Stimulated activated CD8-positive, alpha-beta memory T cell treated with anti-CD3 and anti-CD28 coated beads, Interleukin-15, amount 100 ng/mL, for 4 hours (primary cell): ENCODE measurements around the gene OOSP3.
"Not testable (repeated sequence)": the region's sequence is repeated elsewhere in the genome, so short reads cannot be mapped to it uniquely, and the experiment has no call there.

Experiments
- DNase-seq, 2 donors: peaks; one replicate each; pipeline ENCODE4 v3.0.0-alpha.2; 2020; ENCODE audit warnings: low read depth in 2 of 2

Gene OOSP3

DNA sequence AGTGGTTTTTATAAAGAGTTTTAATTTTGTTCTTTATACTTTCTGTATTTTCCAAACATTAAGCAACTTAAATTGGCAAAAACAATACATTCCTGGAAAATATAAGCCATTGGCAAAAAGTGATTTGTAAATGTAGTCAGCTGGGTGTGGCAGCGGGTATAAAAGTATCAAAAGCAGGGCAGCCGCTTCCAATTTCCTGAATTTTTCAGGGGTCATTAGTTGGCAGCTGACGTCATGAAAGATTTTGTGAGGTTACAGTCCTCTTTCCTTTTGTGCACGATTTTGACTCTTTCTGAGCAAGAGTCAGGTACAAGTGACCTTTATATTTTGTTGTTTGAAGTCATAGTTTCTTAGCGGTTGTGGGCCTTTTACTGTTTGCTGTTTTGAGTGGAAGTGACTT, at the start of gene OOSP3:
TSS of gene OOSP3 (plus strand) at position 208 of the 400 bp plus-strand sequence. CDS start at position 235, 27 bp downstream.
- DNase-seq = no peak

DNA sequence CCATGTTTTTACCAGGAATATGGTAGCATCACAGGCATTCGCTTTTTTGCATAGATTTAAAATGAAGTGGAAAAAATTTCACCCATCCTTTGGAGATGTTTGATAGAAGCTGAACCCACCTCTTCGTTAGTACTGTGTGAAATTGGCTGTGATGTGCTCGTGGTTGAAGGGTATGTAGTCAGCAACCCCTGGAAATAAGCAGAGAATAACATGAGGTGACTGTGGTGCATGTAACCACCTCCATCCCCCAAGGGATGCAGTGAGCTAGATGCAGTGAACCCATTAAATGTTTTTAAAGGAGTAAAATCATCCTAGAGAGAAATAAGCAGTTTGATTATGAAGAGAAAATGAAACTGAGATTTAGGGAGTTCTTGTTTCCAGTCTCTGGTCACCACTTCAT, 49.2 kb upstream of the OOSP3 start:
- no peak for DNase-seq

GRCh38 chr11:59833602-59834001, 45.0 kb upstream of the OOSP3 start:
- no peak for DNase-seq

- no peak for DNase-seq
Observed at GRCh38 chr11:59839615-59840014, 39.0 kb upstream of the OOSP3 start.

DNA sequence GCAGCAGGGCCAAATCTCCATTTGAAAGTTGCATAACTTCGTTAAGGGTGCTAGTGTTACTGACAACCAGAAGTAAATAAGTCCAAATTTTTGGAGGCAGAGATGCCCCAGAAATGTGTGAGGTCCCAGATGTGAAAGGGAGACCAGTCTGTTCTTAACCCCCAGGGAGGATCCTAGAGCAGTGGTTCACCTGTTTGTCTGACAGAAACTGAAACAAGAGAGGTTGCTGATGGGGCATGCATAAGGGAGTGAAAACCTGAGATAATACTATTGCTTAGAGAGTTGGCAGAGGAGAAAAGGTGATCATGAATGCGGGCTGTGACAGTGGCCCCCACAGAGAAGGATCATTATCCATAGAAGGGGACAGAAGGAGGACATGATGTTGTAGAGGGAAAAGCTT, 37.1 kb upstream of the OOSP3 start:
- no peak for DNase-seq

GRCh38 chr11:59842316-59842715, 36.3 kb upstream of the OOSP3 start:
- DNase-seq = no peak

DNA sequence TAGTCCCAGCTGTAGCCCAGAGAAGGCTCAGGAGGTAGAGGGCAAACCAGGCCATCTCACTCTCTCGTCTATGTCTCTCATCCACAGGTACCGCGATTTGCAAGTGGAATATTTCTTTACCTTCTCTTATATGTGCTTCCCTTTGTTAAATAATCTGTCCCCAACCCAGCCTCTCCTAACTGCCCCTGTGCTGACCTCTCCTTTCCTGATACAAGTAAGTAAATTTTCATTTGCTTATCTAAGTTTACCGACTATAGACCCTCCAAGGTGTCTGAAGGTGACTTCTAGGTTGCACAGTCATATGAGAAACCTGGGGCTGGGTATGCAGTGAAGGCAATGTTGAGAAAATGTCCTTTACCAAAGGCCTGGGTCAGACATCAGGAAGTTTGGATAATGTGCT, 33.2 kb upstream of the OOSP3 start, which contains the start of gene CBLIF:
TSS of gene CBLIF (minus strand) at position 101 of the 400 bp plus-strand sequence. CDS start at position 55, 46 bp downstream.
- no peak for DNase-seq

DNA sequence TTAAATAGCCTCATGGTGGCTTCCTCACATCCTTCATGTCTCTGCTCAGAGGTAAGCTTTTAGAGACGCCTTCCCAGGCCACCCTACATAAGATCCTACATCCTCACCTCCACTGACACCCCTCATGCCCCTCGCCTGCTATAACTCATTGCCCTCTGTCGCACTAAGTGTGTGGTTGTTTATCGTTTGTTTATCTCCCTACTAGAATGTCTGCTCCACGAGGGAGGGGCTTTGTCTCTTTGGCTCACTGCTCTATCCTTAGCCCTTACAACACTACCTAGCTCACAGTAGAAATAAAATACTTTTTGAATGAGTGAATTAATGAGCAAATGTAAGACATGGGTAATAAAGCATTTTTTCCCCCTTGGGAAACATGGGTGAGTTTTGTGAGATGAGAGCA, 32.0 kb upstream of the OOSP3 start:
- no peak for DNase-seq

DNA sequence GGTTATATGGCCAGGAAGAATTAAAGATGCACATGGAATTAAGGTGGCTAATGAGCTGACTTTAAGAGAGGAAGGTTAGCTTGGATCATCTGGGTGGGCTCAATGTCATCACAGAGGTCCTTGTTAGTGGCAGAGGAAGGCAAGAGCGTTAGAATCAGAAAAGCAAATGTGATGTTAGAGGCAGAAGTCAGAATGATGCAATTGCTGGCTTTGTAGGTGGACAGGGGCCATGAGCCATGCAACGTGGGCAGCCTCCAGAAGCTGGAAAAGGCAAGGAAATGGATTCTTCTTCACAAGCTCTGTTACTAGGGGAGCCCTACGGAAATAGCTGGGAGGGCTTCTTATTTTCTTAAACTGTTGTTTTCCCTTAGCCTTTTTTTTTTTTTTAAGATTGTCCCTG, 31.0 kb upstream of the OOSP3 start:
- no peak for DNase-seq

- DNase-seq = not testable (repeated sequence)
Observed at GRCh38 chr11:59848439-59848838, 30.1 kb upstream of the OOSP3 start.

DNA sequence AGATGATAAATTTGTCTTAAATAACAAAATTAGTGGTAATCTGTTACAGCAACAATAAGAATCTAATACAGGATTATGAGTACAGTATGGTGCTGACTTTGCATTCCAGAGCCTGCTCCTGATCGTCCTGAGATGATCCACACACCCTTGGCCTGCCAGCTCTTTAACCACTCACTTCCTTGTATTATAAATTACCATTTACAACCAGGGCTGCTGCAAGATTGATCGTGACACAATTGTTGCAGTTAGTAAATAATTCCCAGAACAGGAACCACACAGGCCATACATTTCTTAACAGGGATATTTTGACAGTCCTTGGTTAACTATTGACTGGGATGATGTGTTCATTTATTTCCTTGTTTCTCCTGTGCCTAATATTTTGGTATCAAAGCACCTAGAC, 29.5 kb upstream of the OOSP3 start:
- DNase-seq = no peak

- DNase-seq = not testable (repeated sequence)
Observed at GRCh38 chr11:59849551-59849950, 29.0 kb upstream of the OOSP3 start.

GRCh38 chr11:59851416-59851815, 27.2 kb upstream of the OOSP3 start:
- DNase-seq = not testable (repeated sequence)

GRCh38 chr11:59854871-59855270, 23.7 kb upstream of the OOSP3 start:
- no peak for DNase-seq

GRCh38 chr11:59857439-59858434, 20.8 kb upstream of the OOSP3 start:
- peak in 1 of 2 donors; percentile 9 for DNase-seq

DNA sequence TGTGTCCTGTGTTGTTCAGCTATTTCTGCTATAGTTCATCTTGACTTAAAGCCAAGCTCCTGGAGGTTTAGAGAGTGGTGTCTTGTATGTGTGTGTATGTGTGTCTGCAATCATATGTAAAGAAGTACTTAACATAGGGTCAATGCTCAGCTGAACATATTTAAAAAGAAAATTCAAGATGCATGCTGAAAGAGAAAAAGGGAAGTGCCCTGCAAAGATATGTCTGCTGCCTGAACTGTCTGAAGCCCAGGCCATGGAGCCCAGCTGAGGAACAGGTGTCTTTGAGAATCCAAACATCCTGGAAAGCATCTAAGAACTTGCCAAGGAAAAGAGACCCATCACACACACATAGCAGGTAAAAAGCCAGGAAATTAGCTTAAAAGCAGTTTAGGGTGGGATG, 18.9 kb upstream of the OOSP3 start:
- DNase-seq = no peak

DNA sequence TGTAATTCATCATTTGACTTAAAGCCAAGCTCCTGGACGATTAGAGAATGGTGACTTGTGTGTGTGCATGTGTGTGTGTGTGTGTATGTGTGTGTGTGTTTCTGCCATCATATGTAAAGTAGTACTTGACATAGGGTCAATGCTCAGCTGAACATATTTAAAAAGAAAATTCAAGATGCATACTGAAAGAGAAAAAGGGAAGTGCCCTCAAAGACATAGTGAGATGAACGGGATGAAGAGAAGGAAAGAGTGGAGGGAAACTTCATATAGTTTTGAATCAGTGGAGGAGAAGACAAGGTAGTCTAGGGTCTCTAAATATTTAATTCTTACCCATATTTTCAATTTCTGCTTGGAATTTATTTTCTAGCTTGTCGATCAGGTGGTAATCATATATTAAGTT, 16.3 kb upstream of the OOSP3 start:
- no peak for DNase-seq

DNA sequence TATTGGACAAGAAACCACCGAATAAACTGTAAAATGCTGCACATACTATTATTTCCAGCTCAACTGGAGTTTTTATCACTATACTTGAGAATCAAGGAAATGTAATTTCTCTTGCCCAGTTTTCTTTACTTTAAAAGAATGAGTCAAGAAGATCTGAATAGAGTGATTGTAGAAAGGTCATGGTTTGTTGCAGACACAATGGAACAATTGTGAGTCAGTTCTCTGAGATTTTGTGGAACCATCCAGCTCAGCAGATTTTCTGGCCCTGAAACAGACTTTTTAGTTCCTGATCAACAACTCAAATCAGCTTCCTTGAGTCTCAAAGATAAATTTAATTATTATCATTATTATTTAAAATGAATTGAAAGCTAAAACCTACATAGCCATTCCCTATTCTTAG, 13.6 kb upstream of the OOSP3 start:
- DNase-seq = no peak

DNA sequence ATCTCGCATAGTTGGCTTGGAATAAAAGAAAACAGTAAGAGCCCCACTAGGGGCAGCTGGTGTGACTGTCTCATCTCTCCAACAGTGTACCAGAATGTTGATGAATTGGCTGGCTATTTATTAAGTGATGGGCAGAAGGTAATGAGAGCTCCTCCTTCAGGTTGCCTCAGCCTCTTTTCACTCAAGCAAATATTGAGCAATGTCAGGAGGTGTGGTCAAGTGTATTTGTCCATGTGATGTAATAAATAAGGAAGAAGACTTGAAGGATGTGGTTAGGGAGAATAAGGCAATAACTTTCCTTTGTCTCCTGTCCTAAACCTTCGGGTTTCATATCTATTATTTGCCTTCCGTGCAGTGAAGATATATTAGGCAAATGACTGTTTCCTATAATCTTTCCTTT, 12.2 kb upstream of the OOSP3 start, which contains the start of gene TCN1:
TSS of gene TCN1 (minus strand) at position 91 of the 400 bp plus-strand sequence. CDS start at position 74, 17 bp downstream.
- DNase-seq = no peak

DNA sequence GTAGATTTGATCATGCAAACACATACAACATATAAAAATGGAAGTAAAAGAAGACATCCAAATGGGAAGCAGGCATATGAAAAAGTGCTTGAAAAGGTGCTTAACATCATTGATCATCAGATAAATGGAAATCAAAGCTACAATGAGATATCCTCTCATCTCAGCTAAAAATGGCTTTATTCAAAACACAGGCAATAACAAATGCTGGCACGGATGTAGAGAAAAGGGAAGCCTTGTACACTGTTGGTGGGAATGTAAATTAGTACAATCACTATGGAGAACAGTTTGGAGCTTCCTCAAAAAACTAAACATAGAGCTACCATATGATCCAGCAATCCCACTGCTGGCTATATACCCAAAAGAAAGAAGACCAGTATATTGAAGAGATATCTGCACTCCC, 11.7 kb upstream of the OOSP3 start:
- no peak for DNase-seq

GRCh38 chr11:59867946-59868345, 10.6 kb upstream of the OOSP3 start:
- DNase-seq = no peak

DNA sequence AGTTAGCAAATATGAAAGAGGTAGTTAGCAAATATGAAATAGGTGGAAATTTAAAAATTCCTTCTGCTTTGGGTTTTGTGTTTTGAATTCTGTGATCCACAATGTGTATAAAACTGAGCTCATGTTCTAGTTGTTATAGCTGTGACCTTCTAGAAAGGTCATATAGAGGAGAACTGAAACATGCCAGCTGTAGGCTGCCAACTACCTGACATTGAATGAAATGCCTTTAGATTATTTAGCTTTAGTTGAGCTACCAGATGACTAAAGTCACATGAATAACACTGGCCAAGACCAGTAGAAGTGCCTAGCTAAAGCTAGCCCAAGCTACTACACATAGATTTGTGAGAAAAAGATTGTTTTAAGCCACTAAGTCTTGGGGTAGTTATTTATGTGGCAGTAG, 6.5 kb upstream of the OOSP3 start:
- DNase-seq = no peak

DNA sequence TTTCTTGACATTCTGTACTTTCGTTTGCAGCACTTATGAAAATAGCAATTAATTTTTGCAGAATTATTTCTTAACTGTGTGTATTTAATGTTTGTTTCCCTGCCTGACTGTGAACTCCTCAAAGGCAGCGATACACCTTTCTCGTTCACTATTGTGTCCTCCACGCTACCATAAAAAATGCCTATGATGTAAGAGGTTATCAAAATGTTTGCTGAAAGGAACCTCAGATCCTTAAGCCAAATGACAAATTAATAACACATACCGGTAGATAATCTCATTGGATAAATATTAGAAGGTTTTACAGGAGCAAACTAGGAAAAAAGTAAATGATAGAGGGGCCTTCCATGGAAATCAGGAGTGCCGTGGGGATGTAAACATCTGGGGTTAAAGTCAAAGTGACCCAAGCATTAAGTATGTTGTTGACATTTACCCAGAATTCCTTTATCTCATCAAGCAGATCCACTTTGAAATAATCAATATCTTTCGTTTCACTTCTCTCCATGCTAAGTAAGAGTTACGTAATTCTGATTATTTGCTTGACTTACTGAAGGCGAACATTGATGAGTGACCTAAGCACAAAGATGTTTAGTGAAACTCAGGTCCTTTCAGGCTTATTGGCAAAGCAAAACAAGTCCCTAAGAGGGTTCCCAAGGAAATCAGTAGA, 2.6 kb upstream of the OOSP3 start:
- DNase-seq = no peak
